Putamen (tissue), 1 donor: ENCODE results near the gene WRAP53.
A peak's percentile ranks its signal among the peaks of the same experiment; 100 is the strongest.

Experiments
- DNase-seq: peaks from one replicate; pipeline ENCODE4 v3.0.0-alpha.2; 2016; ENCODE audit warnings: low spot score

Gene WRAP53

GRCh38 chr17:7684851-7685532 is 3.3 kb upstream of the WRAP53 start:
- no peak for DNase-seq

- peak; percentile 95 for DNase-seq
Observed at GRCh38 chr17:7685533-7686221, 2.6 kb upstream of the WRAP53 start.

GRCh38 chr17:7686222-7687071 is 1.8 kb upstream of the WRAP53 start:
- DNase-seq, result peak; percentile 88

- DNase-seq, result peak; percentile 94
Observed at GRCh38 chr17:7687072-7687907, 987 bp upstream of the WRAP53 start, which contains the start of gene TP53. TSS of gene TP53 (minus strand) at chr17:7687490. CDS start at chr17:7676594, 10,896 bp downstream.

GRCh38 chr17:7688808-7689316 is 585 bp downstream of the WRAP53 start:
- DNase-seq, result no peak

- DNase-seq, result no peak
Observed at GRCh38 chr17:7695586-7695985, 7.3 kb downstream of the WRAP53 start.

GRCh38 chr17:7697828-7698588 is 9.7 kb downstream of the WRAP53 start:
- DNase-seq, result no peak

GRCh38 chr17:7700510-7700909 is 12.2 kb downstream of the WRAP53 start:
- DNase-seq, result no peak

- DNase-seq, result no peak
Observed at GRCh38 chr17:7701681-7702080, 13.4 kb downstream of the WRAP53 start.

- no peak for DNase-seq
Observed at GRCh38 chr17:7702776-7703175, 14.5 kb downstream of the WRAP53 start.

- DNase-seq, result peak; percentile 57
Observed at GRCh38 chr17:7703584-7704479, 15.6 kb downstream of the WRAP53 start.

- peak; percentile 45 for DNase-seq
Observed at GRCh38 chr17:7704601-7705268, 16.5 kb downstream of the WRAP53 start, which contains the start of gene EFNB3. TSS of gene EFNB3 (plus strand) at chr17:7705202. CDS start at chr17:7705599, 397 bp downstream.

GRCh38 chr17:7705269-7706255 is 17.3 kb downstream of the WRAP53 start:
- no peak for DNase-seq

GRCh38 chr17:7706631-7707354 is 18.5 kb downstream of the WRAP53 start:
- DNase-seq, result no peak

GRCh38 chr17:7707446-7707845 is 19.2 kb downstream of the WRAP53 start:
- no peak for DNase-seq

- no peak for DNase-seq
Observed at GRCh38 chr17:7707858-7708750, 19.8 kb downstream of the WRAP53 start.
